ENCODE results near the gene SKAP1.

- TF ChIP-seq POLR2A (IDR thresholded peaks at IDR 0.05) (no peak), CTCF (IDR thresholded peaks at IDR 0.05) (no peak)
Observed at GRCh38 chr17:48246612-48247011, 183.4 kb downstream of the SKAP1 start.

Measured in ovary (tissue), 3 donors.